ENCODE results near the gene CRB2.

DNA sequence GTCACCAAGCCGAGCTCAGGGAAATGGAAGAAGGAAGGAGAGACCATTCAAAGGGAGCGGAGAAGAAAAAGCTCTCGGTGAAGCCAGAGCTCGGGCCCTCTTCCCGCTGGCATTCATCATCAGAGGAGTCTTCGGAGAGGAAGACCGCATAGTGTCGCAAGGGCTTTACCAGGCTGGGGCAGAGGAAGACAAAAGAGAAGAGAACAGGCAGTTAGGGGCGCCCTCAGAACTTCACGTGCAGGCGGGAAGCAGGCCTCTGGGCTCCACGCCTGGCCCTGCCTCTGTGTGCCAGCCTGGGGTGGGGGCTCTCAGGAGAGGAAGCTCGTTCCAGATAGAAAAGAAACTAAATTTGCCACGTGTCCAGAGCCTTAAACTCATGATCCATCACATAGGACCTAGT, 31.7 kb downstream of the CRB2 start:
- TF ChIP-seq TBP (CRISPR knock-in tag; IDR thresholded peaks at IDR 0.05): no peak
- TF ChIP-seq SOX13 (IDR thresholded peaks at IDR 0.05): no peak
- TF ChIP-seq SOX13 (CRISPR knock-in tag; conservative IDR thresholded peaks at IDR 0.05 in 1 of 2, IDR thresholded peaks at IDR 0.05 in 1 of 2): no peak
- TF ChIP-seq, protein P1, sequence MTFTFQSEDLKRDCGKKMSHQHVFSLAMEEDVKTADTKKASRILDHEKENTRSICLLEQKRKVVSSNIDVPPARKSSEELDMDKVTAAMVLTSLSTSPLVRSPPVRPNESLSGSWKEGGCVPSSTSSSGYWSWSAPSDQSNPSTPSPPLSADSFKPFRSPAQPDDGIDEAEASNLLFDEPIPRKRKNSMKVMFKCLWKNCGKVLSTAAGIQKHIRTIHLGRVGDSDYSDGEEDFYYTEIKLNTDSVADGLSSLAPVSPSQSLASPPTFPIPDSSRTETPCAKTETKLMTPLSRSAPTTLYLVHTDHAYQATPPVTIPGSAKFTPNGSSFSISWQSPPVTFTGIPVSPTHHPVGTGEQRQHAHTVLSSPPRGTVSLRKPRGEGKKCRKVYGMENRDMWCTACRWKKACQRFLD (CRISPR knock-in tag; IDR thresholded peaks at IDR 0.05; ENCODE audit: borderline replicate concordance): no peak
- TF ChIP-seq HNRNPUL1 (IDR thresholded peaks at IDR 0.05; ENCODE audit: low read depth, low read length): no peak
- TF ChIP-seq ZBTB21 (CRISPR knock-in tag; IDR thresholded peaks at IDR 0.05): no peak
- TF ChIP-seq, protein P2, sequence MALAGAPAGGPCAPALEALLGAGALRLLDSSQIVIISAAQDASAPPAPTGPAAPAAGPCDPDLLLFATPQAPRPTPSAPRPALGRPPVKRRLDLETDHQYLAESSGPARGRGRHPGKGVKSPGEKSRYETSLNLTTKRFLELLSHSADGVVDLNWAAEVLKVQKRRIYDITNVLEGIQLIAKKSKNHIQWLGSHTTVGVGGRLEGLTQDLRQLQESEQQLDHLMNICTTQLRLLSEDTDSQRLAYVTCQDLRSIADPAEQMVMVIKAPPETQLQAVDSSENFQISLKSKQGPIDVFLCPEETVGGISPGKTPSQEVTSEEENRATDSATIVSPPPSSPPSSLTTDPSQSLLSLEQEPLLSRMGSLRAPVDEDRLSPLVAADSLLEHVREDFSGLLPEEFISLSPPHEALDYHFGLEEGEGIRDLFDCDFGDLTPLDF (CRISPR knock-in tag; IDR thresholded peaks at IDR 0.05): no peak
- no peak for TF ChIP-seq ZNF619 (CRISPR knock-in tag; IDR thresholded peaks at IDR 0.05)
- TF ChIP-seq, protein P3, sequence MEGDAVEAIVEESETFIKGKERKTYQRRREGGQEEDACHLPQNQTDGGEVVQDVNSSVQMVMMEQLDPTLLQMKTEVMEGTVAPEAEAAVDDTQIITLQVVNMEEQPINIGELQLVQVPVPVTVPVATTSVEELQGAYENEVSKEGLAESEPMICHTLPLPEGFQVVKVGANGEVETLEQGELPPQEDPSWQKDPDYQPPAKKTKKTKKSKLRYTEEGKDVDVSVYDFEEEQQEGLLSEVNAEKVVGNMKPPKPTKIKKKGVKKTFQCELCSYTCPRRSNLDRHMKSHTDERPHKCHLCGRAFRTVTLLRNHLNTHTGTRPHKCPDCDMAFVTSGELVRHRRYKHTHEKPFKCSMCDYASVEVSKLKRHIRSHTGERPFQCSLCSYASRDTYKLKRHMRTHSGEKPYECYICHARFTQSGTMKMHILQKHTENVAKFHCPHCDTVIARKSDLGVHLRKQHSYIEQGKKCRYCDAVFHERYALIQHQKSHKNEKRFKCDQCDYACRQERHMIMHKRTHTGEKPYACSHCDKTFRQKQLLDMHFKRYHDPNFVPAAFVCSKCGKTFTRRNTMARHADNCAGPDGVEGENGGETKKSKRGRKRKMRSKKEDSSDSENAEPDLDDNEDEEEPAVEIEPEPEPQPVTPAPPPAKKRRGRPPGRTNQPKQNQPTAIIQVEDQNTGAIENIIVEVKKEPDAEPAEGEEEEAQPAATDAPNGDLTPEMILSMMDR (CRISPR knock-in tag; IDR thresholded peaks at IDR 0.05): no peak
- no peak for TF ChIP-seq KLF16 (CRISPR knock-in tag; IDR thresholded peaks at IDR 0.05)
- no peak for TF ChIP-seq HNF4G (IDR thresholded peaks at IDR 0.05; ENCODE audit: borderline replicate concordance, low read depth, low read length)
- TF ChIP-seq HNF4G (CRISPR knock-in tag; IDR thresholded peaks at IDR 0.05; ENCODE audit: borderline replicate concordance, low read depth): no peak
- TF ChIP-seq PREB (CRISPR knock-in tag; IDR thresholded peaks at IDR 0.05): no peak
- no peak for TF ChIP-seq POLR2A (IDR thresholded peaks at IDR 0.05; ENCODE audit: insufficient read depth in 1 of 2, low read depth in 2 of 2, low read length in 2 of 2)
